GM21723 (cell line): ENCODE results near the gene TMEM45A.
"Not testable (repeated sequence)": the region's sequence is repeated elsewhere in the genome, so short reads cannot be mapped to it uniquely, and the experiment has no call there.

Experiments
- ATAC-seq: cut with Tn5 transposase; IDR thresholded peaks from one replicate; pipeline ENCODE4 v1.9.1; 2021; ENCODE audit warnings: mild to moderate bottlenecking, moderate library complexity; ENCODE audit not compliant: unreplicated experiment

The TMEM45A gene

GRCh38 chr3:100482176-100482575 lies 10.2 kb upstream of the TMEM45A start:
- ATAC-seq = no peak

DNA sequence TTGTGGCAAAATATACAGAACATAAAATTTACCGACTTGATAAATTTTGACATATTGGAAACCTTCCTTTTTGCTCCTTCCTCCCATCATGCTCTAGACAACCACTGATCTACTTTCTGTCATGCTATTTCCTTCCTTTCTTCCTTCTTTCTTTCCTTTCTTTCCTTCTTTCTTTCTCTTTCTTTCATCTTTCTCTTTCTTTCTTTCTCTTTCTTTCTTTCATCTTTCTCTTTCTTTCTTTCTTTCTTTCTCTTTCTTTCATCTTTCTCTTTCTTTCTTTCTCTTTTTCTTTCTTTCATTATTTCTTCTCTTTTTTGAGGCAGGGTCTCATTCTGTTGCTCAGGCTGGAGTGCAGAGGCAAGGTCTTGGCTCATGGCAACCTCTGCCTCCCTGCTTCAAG lies 8.9 kb upstream of the TMEM45A start:
- ATAC-seq = no peak

GRCh38 chr3:100486808-100487207 lies 5.6 kb upstream of the TMEM45A start:
- no peak for ATAC-seq

DNA sequence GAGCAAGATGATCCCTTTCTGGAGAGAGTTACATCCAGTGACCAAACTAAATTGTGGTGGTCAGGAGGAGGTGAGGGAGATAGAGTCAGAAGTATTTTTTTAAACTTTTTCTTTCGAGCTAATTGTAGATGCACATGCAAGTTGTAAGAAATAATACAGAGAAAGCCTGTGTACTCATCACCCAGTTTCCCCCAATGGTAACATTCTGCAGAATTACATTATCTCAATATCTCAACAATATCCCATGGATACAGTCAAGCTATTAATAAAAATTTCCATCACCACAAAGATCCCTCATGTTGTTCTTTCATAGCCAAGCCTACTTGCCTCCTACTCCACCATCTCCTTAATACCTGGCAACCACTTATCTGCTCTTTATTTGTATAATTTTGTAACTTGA lies 3.3 kb upstream of the TMEM45A start:
- no peak for ATAC-seq

- ATAC-seq = peak; percentile 43
These were observed 4.4 kb downstream of the TMEM45A start for GRCh38 chr3:100496711-100497261.

- ATAC-seq = no peak
These were observed 7.2 kb downstream of the TMEM45A start for GRCh38 chr3:100499651-100500050.

GRCh38 chr3:100500320-100500880 lies 8.0 kb downstream of the TMEM45A start:
- ATAC-seq = no peak

- ATAC-seq = peak; percentile 63
These were observed 11.0 kb downstream of the TMEM45A start for GRCh38 chr3:100503448-100503847.

DNA sequence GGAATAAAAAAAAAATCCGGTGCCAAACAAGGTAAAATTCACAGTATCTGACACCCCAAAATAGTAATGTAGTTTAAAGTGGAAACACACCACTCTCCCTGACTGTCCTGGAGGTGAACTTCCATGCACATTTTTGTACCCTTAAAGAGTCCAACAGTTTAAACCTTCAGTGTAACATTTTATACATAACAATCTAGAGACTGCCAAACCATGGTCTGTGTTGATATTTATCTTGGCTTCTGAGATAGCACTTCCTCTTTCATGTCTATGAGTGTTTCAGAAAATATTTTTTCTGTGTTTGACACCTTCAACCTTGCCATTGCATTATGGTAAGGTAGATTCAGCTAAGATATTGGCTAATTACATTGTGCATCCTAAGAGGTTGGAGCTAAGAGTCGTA lies 13.9 kb downstream of the TMEM45A start:
- ATAC-seq = no peak

- ATAC-seq = not testable (repeated sequence)
These were observed 17.4 kb downstream of the TMEM45A start for GRCh38 chr3:100509818-100510217.

- ATAC-seq = no peak
These were observed 23.8 kb downstream of the TMEM45A start for GRCh38 chr3:100516232-100516631.

GRCh38 chr3:100516838-100517237 lies 24.4 kb downstream of the TMEM45A start:
- ATAC-seq = no peak

DNA sequence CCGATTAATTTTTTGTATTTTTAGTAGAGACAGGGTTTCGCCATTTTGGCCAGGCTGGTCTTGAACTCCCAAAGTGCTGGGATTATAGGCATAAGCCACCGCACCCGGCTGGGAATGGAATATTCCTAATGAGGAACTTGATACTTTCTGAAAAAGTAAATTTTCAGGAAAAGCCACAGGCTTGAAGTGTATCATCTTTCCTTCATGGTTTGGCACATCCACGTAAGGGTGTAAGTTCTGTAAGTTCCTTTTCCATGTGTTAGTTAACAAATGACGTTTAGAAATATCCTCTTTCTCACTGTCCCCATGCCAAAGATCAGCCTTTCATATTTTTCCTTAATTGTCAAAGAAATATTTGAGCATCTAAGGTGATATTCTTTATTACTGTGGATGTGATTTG lies 24.9 kb downstream of the TMEM45A start:
- ATAC-seq = no peak

DNA sequence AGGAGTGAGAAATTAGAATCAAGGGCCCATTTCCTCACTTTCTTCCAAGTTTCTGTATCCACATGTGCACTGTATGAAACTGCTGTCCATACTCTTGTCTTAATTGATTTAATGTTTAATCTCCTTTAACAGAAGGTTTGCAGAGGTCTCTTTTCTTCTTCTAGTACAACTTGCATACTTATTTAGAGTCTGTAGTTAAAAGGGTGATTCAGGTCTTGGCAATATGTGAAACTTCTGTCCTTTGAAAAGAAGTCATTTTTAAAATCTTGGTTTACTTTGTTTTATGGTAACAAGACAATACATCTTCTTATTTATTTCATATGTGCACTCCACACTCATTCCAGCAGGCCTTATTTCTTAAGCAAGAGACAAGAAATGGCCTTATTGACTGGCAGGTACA lies 25.8 kb downstream of the TMEM45A start:
- ATAC-seq = no peak

- no peak for ATAC-seq
These were observed 26.6 kb downstream of the TMEM45A start for GRCh38 chr3:100518983-100519382.

GRCh38 chr3:100521439-100521845 lies 29.0 kb downstream of the TMEM45A start:
- no peak for ATAC-seq

DNA sequence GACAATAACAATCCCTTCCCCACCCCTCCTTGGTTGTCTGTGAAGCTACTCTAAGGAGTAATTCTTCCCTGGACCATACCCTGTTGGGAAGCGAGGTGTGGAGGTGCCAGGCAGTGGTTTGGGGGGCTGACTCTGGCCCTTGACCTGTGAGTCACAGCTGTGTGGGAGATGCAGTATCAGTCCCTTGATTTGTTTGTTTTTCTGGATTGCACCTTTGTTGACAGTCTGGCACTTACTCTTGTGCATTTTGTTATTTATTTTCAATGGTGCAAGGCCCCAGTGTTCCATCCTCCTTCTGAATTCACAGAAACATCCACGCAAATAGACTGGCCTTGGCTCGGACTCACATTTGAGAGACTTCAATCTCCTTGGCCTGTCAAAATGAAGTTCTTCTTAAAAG lies 29.7 kb downstream of the TMEM45A start:
- no peak for ATAC-seq

GRCh38 chr3:100523050-100523760 lies 30.8 kb downstream of the TMEM45A start:
- no peak for ATAC-seq

DNA sequence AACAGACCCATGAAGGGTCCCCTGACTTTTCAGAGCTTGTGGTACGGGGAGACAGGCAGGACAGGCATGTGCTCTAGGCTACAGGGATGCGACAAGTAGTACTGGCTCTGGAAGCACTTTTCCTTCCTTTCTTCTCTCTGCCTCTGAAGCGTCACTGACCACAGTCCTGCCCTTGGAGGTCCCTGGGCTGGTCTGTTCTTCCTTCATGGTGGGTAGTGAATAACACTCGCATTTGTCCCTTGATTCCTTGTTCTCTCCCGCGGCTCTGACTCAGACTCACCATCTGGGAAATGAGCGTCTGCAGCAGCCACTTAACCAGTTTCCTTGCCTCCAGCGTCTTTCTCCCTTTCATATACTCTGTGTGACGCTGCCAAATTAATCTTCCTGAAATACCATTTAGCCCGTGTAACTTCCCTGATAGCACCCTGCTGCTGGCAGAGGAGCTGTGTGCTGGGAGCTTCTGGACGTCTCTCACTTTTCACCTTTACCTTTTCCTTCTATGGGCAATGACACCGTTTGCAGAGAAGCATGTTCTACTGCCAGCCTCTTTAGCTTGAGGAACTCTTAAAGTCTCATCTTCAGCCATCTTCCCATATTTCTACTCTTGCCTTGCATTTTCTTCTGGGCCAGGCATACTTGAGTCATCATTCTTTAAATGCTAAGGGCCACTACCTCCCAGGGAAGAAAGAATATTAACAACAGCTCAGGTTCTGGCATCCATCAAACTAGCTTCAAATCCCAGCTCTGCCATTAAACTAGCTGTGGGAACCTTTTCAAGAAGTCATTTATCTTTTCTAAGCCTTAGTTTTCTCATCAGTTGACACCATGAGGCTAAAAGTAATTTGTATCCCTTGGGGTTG lies 33.6 kb downstream of the TMEM45A start:
- no peak for ATAC-seq

GRCh38 chr3:100526613-100527346 lies 34.4 kb downstream of the TMEM45A start:
- ATAC-seq = no peak

- ATAC-seq = no peak
These were observed 34.9 kb downstream of the TMEM45A start for GRCh38 chr3:100527347-100527735.
